KMS-11 (cell line): Measurements from ENCODE around the gene PIK3CA.

ENCODE experiments used
- H2AFZ ChIP-seq: fragments of 200-600 bp; sonication (generic); 2 replicates; pipeline ENCODE4 v1.6.1; 2016; ENCODE audit warnings: antibody characterized with exemption, mixed run types, low read depth
- H3K27ac ChIP-seq: fragments of 200-600 bp; sonication (generic); 2 replicates; pipeline ENCODE4 v1.6.1; 2016; ENCODE audit warnings: mild to moderate bottlenecking, mixed run types
- H3K27me3 ChIP-seq: fragments of 200-600 bp; sonication (generic); 2 replicates; pipeline ENCODE4 v1.6.1; 2017; ENCODE audit warnings: mild to moderate bottlenecking, low read depth, mixed run types, moderate library complexity; ENCODE audit not compliant: insufficient read depth
- H3K36me3 ChIP-seq: fragments of 200-600 bp; sonication (generic); 2 replicates; pipeline ENCODE4 v1.6.1; 2017; ENCODE audit warnings: mild to moderate bottlenecking, mixed run types; ENCODE audit not compliant: insufficient read depth
- H3K4me1 ChIP-seq: fragments of 200-600 bp; sonication (generic); 2 replicates; pipeline ENCODE4 v1.6.1; 2016; ENCODE audit warnings: mild to moderate bottlenecking, low read depth, mixed run types; ENCODE audit not compliant: poor library complexity, severe bottlenecking
- H3K4me2 ChIP-seq: fragments of 200-600 bp; sonication (generic); 2 replicates; pipeline ENCODE4 v1.7.0; 2016; ENCODE audit warnings: mild to moderate bottlenecking, mixed run types
- H3K4me3 ChIP-seq: fragments of 200-600 bp; sonication (generic); IDR thresholded peaks from 2 replicates; pipeline ENCODE4 v1.6.1; 2017; ENCODE audit warnings: low read depth, low read length, mixed read lengths; ENCODE audit not compliant: insufficient read depth
- H3K79me2 ChIP-seq: fragments of 200-600 bp; sonication (generic); 2 replicates; pipeline ENCODE4 v1.6.1; 2016; ENCODE audit warnings: low read depth, mixed run types; ENCODE audit not compliant: insufficient read depth
- H3K9ac ChIP-seq: fragments of 200-600 bp; sonication (generic); 2 replicates; pipeline ENCODE4 v1.6.1; 2016; ENCODE audit warnings: mild to moderate bottlenecking, mixed run types
- H4K20me1 ChIP-seq: fragments of 200-600 bp; sonication (generic); 2 replicates; pipeline ENCODE4 v1.6.1; 2016; ENCODE audit warnings: mild to moderate bottlenecking, mixed run types; ENCODE audit not compliant: insufficient read depth
- CTCF ChIP-seq: fragments of 200-600 bp; sonication (generic); conservative IDR thresholded peaks from 2 replicates; pipeline ENCODE4 v1.6.1; 2017; ENCODE audit warnings: low read depth, mild to moderate bottlenecking, antibody characterized with exemption, low read length, moderate library complexity, mixed read lengths

Gene PIK3CA

GRCh38 chr3:179150610-179151009, 2.5 kb downstream of the PIK3CA start:
- Histone ChIP-seq H2AFZ (no peak overlapping the region), H4K20me1 (no peaks in the 10 kb centered on the region), H3K9ac (no peak overlapping the region), H3K79me2 (peaks cover 23% of the 10 kb centered on the region; the same call in 1 of the 2 replicates), H3K4me3 (no peak overlapping the region), H3K36me3 (no peaks in the 10 kb centered on the region), H3K4me1 (peaks cover 37% of the 10 kb centered on the region), H3K4me2 (peak overlapping the region; percentile 71; the same call in 1 of the 2 replicates), H3K27me3 (peaks cover 2% of the 10 kb centered on the region; the same call in 1 of the 2 replicates), H3K27ac (no peak overlapping the region)
- no peak for TF ChIP-seq CTCF

DNA sequence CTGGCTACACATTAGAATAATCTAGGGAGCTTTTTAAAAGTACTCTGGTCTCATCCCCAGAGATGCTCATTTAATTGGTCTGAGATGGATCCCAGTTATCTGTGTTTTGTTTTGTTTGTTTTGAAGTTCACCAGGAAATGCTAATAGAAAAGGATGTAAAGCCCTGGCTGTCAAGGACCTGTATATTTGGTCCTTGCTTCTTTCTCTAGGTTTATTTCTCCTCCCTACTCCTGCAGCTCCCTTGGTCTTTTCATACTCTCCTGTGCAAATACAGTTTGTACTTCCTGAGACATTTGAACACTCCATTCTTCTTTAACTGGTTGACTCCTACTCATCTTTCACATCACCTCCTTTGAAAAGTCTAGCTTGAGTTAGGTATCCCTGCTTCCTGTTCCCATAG, 3.3 kb downstream of the PIK3CA start:
- Histone ChIP-seq H3K9ac (no peak overlapping the region), H3K4me2 (no peak overlapping the region), H4K20me1 (no peaks in the 10 kb centered on the region), H3K4me3 (no peak overlapping the region), H3K36me3 (no peaks in the 10 kb centered on the region), H3K4me1 (peaks cover 34% of the 10 kb centered on the region), H3K27me3 (no peaks in the 10 kb centered on the region), H2AFZ (no peak overlapping the region), H3K27ac (no peak overlapping the region), H3K79me2 (peaks cover 23% of the 10 kb centered on the region; the same call in 1 of the 2 replicates)
- TF ChIP-seq CTCF, result no peak

DNA sequence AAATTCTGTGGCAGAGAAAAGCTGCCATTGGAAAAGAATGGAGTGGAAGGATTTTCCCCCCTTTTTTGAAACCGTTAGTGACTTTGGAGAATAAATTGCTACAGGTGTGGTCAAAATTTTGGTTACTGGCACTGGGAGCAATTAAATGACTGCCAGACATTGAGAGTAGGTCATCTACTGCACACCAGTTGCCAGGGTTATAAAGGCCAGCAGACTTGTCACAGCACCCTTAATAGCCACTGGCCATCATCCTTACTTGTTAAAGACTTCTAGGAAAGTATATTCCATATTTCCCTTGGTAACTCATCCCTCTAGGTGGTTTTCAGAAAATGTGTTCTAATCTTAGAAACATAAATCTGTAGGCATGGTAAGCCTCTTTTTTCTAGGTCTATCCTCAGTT, 8.0 kb downstream of the PIK3CA start:
- peaks cover 17% of the 10 kb centered on the region; the same call in 1 of the 2 replicates for H3K79me2 ChIP-seq
- no peaks in the 10 kb centered on the region for H3K27me3 ChIP-seq
- no peak overlapping the region for H2AFZ ChIP-seq
- no peak overlapping the region for H3K9ac ChIP-seq
- H3K4me2 ChIP-seq, result no peak overlapping the region
- TF ChIP-seq CTCF, result no peak
- no peak overlapping the region for H3K27ac ChIP-seq
- H4K20me1 ChIP-seq, result no peaks in the 10 kb centered on the region
- H3K4me1 ChIP-seq, result peaks cover 20% of the 10 kb centered on the region
- H3K36me3 ChIP-seq, result no peaks in the 10 kb centered on the region
- no peak overlapping the region for H3K4me3 ChIP-seq

GRCh38 chr3:179156775-179157174, 8.6 kb downstream of the PIK3CA start:
- Histone ChIP-seq H3K4me1 (peaks cover 20% of the 10 kb centered on the region), H3K9ac (no peak overlapping the region), H3K4me2 (no peak overlapping the region), H3K4me3 (no peak overlapping the region), H3K36me3 (no peaks in the 10 kb centered on the region), H3K79me2 (peaks cover 12% of the 10 kb centered on the region; the same call in 1 of the 2 replicates), H3K27ac (no peak overlapping the region), H3K27me3 (no peaks in the 10 kb centered on the region), H2AFZ (no peak overlapping the region), H4K20me1 (no peaks in the 10 kb centered on the region)
- no peak for TF ChIP-seq CTCF
